B cell (primary cell): ENCODE results near the gene ARL4C. TPM values are rescaled to one million over a fixed set of nuclear protein-coding genes. Genes with fewer than 3 reads are reported as not detected.
A peak's percentile ranks its signal among the peaks of the same experiment; 100 is the strongest.

Experiments
- ATAC-seq: fragments of 200-7000 bp; cut with Tn5 transposase; one replicate; pipeline ENCODE4 v1.10.0; 2021; ENCODE audit warnings: low read depth, mild to moderate bottlenecking, moderate number of reproducible peaks, moderate library complexity
- CTCF ChIA-PET: fragments of 350-600 bp; sonication (Branson Sonifier 250); formaldehyde crosslinking; loops from one replicate; lab custom pipeline; 2021; ENCODE audit warnings: antibody characterized with exemption, inconsistent platforms; lab: Charles Lee
- POLR2A ChIA-PET: fragments of 350-600 bp; sonication (Branson Sonifier 250); formaldehyde crosslinking; loops from one replicate; lab custom pipeline; 2021; ENCODE audit warnings: antibody characterized with exemption; lab: Charles Lee
- DNase-seq: peaks from one replicate; pipeline ENCODE4 v3.0.0; 2013
- H2AFZ ChIP-seq: 2 replicates; pipeline ENCODE4 v1.6.1; 2012; ENCODE audit warnings: mild to moderate bottlenecking, low read depth, low read length; ENCODE audit not compliant: insufficient read depth, poor library complexity, severe bottlenecking
- H3K27ac ChIP-seq, 2 donors: 1 replicate in 1 of 2; 2 replicates in 1 of 2; pipeline ENCODE4 v1.5.1; 2012 to 2013; ENCODE audit warnings: low read length in 2 of 2, mild to moderate bottlenecking in 2 of 2, moderate library complexity in 1 of 2
- H3K27me3 ChIP-seq, 4 experiments: fragments of 200-600 bp in 1 of 4; sonication (generic) in 1 of 4; replicated peaks in 1 of 4; 1 replicate in 2 of 4; 2 replicates in 2 of 4; pipeline versions ENCODE4 v1.6.1 to v1.7.0; 2013 to 2016; ENCODE audit warnings: low read length in 3 of 4, mild to moderate bottlenecking in 2 of 4, mixed read lengths in 1 of 4, moderate library complexity in 1 of 4; ENCODE audit not compliant: insufficient read depth in 4 of 4, control insufficient read depth in 3 of 4; ENCODE audit errors: control extremely low read depth in 1 of 4
- H3K36me3 ChIP-seq, 2 experiments: replicated peaks in 1 of 2; 1 replicate in 1 of 2; 2 replicates in 1 of 2; pipeline versions ENCODE4 v1.6.1 to v1.7.1; 2013; ENCODE audit warnings: low read length in 1 of 2; ENCODE audit not compliant: insufficient read depth in 2 of 2, control insufficient read depth in 1 of 2; ENCODE audit errors: control extremely low read depth in 1 of 2, extremely low read depth in 1 of 2
- H3K4me1 ChIP-seq, 2 donors: fragments of 200-600 bp in 1 of 2; sonication (generic) in 1 of 2; 1 replicate in 1 of 2; 2 replicates in 1 of 2; pipeline versions ENCODE4 v1.5.1 to v1.6.1; 2013 to 2017; ENCODE audit warnings: low read length in 2 of 2; ENCODE audit not compliant: control insufficient read depth in 2 of 2, insufficient read depth in 2 of 2
- H3K4me2 ChIP-seq: replicated peaks from 2 replicates; pipeline ENCODE3; 2012; ENCODE audit warnings: mild to moderate bottlenecking, low read depth, low read length; ENCODE audit not compliant: poor library complexity, severe bottlenecking
- H3K4me3 ChIP-seq, 5 experiments: fragments of 200-600 bp in 1 of 5; sonication (generic) in 1 of 5; 1 replicate in 3 of 5; 2 replicates in 2 of 5; pipeline versions ENCODE4 v1.5.1 to v1.7.0; 2011 to 2016; ENCODE audit warnings: low read length in 4 of 5, mild to moderate bottlenecking in 4 of 5, low read depth in 2 of 5, control low read depth in 1 of 5, moderate library complexity in 1 of 5; ENCODE audit not compliant: insufficient read depth in 1 of 5; ENCODE audit errors: control extremely low read depth in 1 of 5, extremely low read depth in 1 of 5
- H3K79me2 ChIP-seq: fragments of 200-600 bp; sonication (generic); one replicate; pipeline ENCODE4 v1.6.0; 2016; ENCODE audit warnings: low read length; ENCODE audit not compliant: control insufficient read depth, insufficient read depth
- H3K9ac ChIP-seq: fragments of 200-600 bp; sonication (generic); 2 replicates; pipeline ENCODE4 v1.6.1; 2017; ENCODE audit warnings: mild to moderate bottlenecking, low read length, moderate library complexity
- H3K9me3 ChIP-seq, 3 donors: one replicate each; pipeline versions ENCODE4 v1.6.1 to v1.7.1; 2013; ENCODE audit warnings: low read length in 2 of 3; ENCODE audit not compliant: control insufficient read depth in 2 of 3, insufficient read depth in 1 of 3; ENCODE audit errors: control extremely low read depth in 1 of 3
- H4K20me1 ChIP-seq: 2 replicates; pipeline ENCODE4 v1.6.0; 2012; ENCODE audit warnings: mild to moderate bottlenecking, low read length; ENCODE audit not compliant: insufficient read depth, control insufficient read depth, poor library complexity, severe bottlenecking
- H3K27ac Mint-ChIP-seq: one replicate; pipeline ENCODE4 v1.8.0; 2021; ENCODE audit warnings: mixed read lengths
- H3K27me3 Mint-ChIP-seq: one replicate; pipeline ENCODE4 v1.8.0; 2021; ENCODE audit warnings: mixed read lengths
- H3K4me1 Mint-ChIP-seq: one replicate; pipeline ENCODE4 v1.8.0; 2021; ENCODE audit warnings: mixed read lengths
- H3K4me3 Mint-ChIP-seq: one replicate; pipeline ENCODE4 v1.8.0; 2021; ENCODE audit warnings: mixed read lengths
- H3K9me3 Mint-ChIP-seq: one replicate; pipeline ENCODE4 v1.8.0; 2022; ENCODE audit warnings: mixed read lengths; ENCODE audit not compliant: insufficient read depth
- CTCF ChIP-seq: fragments of 200-600 bp; IDR thresholded peaks from one replicate; pipeline ENCODE4 v1.8.0; 2022; ENCODE audit warnings: antibody characterized with exemption, mild to moderate bottlenecking
- EZH2 ChIP-seq: IDR thresholded peaks from 2 replicates; pipeline ENCODE4 v1.6.1; 2012; ENCODE audit warnings: borderline replicate concordance, low read depth, mild to moderate bottlenecking, moderate library complexity, low read length; ENCODE audit not compliant: insufficient read depth, poor library complexity, severe bottlenecking
- WGBS: methylation state at CpG from one replicate; pipeline ENCODE4 v1.1.5; 2013; ENCODE audit warnings: missing lambda C conversion rate; ENCODE audit not compliant: insufficient coverage; 5-methylcytosine and 5-hydroxymethylcytosine counted together
- intact Hi-C: fragments of 100-400 bp; cut with micrococcal nuclease; formaldehyde crosslinking; loops from one replicate; pipeline ENCODE4 v1.10.0; 2022
- polyA plus RNA-seq: library from polyadenylated mRNA; depleted of rRNA; stranded (reverse); fragments of >200 nt; gene quantifications from 2 replicates; pipeline ENCODE4 v1.2.3, GENCODE V29; 2012
- total RNA-seq, 2 donors: library from RNA; stranded (reverse); fragments of 120-200 nt in 1 of 2; gene quantifications; 1 replicate in 1 of 2; 2 replicates in 1 of 2; pipeline versions ENCODE4 v1.2.3 to v1.2.4, GENCODE V29; 2013 to 2022

Gene ARL4C
- total and polyA plus RNA-seq, 2 donors (not counting 1 experiment from before 2014, with no cell fraction given) = 20.2 to 22.5 TPM

DNA sequence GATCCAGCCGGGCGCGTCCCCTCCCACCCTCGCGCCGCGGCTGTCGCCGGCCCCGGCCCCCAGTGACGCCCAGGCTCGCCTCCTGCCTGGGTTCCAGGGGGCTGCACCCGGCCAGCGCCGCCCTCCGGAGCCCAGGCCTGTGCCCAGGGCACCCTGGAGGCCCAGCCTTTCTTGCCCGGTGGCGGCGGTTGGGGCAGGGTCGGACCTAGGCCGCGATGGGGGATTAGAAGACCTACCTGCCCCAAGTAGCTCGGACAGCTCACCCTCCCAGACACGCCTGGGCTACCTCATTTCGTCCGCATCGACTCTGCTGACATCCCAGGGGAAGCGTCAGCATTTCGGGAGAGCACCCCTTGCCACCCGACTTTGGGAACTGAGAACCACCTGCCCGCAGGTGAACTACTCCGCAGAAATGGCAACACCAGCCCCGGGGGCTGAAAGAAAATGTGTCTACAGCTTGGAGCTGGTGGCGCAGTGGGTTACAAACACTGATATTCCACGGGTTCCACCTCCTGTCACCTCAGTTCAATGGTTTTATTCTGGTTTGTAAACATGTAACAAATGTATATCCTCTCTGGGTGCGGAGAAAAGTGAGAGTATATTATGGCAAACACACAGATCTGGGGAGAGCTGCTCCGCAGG lies 834 bp upstream of the ARL4C start:
- CTCF ChIA-PET = interaction anchor here (0.7 to 4.7 kb wide), 13 partner anchors 14 to 367 kb away, joined by 3 to 57 read pairs (median 6); no protein-coding TSS in a partner anchor

More for the DNA sequence above, 834 bp upstream of the ARL4C start:
- TF ChIP-seq CTCF (no peak), EZH2 (no peak)
- Mint-ChIP-seq H3K4me1 (peaks cover 54% of the 10 kb centered on the region), H3K4me3 (peak overlapping the region; percentile 83), H3K9me3 (no peaks in the 10 kb centered on the region), H3K27me3 (peaks cover 10% of the 10 kb centered on the region), H3K27ac (peak overlapping the region; percentile 78)
- ATAC-seq (no peak), DNase-seq (peak; percentile 39)
- WGBS = 69% methylated on average over 35 of the region's 37 CpGs
- Histone ChIP-seq H4K20me1 (peaks cover 31% of the 10 kb centered on the region), H3K27me3 (peaks cover 0 to 6% (median 4%) of the 10 kb centered on the region in 4 experiments), H3K9ac (peak overlapping the region; percentile 48), H3K9me3 (no peaks in the 10 kb centered on the region), H3K4me1 (peaks cover 21 to 31% of the 10 kb centered on the region in 2 donors), H3K27ac (peak overlapping the region in 1 of 2 donors; percentile 48), H3K36me3 (no peaks in the 10 kb centered on the region), H3K4me2 (peak overlapping the region; percentile 86), H2AFZ (peak overlapping the region; percentile 73), H3K4me3 (peak overlapping the region in 2 of 5 experiments; percentile 41 to 45), H3K79me2 (peaks cover 37% of the 10 kb centered on the region)
- POLR2A ChIA-PET = interaction anchor here (0.6 to 1.3 kb wide), 7 partner anchors 51 to 335 kb away, joined by 3 to 4 read pairs (median 3); no protein-coding TSS in a partner anchor
- intact Hi-C loops = loop anchor here (2.0 kb wide), 1 partner anchor 15 kb away; no protein-coding TSS in a partner anchor
